T-helper 1 cell (primary cell): ENCODE results near the gene LENG9.
A peak's percentile ranks its signal among the peaks of the same experiment; 100 is the strongest.
"Not testable (repeated sequence)": the region's sequence is repeated elsewhere in the genome, so short reads cannot be mapped to it uniquely, and the experiment has no call there.

ENCODE experiments used
- DNase-seq, 5 donors: peaks; one replicate each; pipeline ENCODE4 v3.0.0-alpha.2; 2012 to 2020

The LENG9 gene

DNA sequence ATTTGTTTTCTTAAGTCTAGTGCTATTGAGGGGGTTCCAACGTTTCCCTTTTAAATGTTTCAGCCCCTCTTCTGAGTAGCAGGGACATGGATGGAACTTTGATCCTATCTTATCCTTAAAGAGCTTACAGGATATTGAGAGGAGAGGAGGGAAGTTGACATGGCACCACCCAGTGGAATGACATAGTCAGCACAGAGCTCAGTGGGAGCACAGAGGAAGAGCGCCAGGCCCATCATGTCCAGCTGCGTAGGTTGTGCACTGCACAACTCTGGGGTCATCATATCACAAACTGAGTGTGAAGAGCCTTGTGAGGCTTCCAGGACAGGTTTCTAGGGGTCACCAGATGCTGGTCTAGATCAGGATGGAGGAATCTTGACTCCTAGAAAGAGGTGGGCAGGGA, 14.1 kb upstream of the LENG9 start:
- DNase-seq, result no peak

DNA sequence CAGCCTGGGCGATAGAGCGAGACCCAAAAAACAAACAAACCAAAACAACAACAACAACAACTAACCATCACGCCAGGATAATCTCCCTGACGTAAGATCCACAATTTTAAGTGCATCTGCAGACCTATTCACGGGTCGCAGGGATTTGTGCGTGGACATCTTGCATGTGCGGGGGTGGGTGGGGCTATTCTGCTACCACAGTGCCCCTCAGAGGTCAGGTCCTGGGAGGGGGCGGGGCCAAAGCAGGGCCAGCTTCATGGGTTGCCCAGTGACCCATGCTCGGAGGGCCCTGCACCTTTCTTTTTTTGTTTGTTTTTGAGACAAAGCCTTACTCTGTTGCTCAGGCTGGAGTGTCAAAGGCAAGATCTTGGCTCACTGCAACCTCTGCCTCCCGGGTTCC, 12.1 kb upstream of the LENG9 start:
- no peak for DNase-seq

DNA sequence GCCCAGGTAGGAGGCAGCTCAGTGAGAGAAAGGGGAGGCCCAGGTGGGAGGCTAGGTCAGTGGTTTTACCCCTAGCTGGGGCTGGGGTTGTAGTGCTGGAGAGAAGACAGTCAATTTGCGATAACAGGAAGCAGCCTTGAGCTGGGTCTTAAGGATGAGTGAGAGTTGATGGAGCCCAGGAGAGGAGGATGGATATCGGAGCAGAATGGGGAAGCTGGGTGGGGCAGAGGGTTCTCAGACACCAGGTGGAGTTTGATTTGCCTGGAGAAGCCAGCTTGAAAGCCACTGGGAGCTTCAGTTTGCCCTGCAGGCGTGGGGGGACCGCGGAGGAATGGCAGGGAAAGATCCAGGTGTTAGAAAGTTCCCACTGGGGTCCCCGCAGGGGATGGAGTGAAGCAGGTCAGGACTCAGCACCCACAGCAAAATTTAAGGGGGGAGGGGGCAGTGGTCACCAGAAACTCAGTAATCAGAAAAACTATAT, 10.4 kb upstream of the LENG9 start:
- DNase-seq, result no peak

DNA sequence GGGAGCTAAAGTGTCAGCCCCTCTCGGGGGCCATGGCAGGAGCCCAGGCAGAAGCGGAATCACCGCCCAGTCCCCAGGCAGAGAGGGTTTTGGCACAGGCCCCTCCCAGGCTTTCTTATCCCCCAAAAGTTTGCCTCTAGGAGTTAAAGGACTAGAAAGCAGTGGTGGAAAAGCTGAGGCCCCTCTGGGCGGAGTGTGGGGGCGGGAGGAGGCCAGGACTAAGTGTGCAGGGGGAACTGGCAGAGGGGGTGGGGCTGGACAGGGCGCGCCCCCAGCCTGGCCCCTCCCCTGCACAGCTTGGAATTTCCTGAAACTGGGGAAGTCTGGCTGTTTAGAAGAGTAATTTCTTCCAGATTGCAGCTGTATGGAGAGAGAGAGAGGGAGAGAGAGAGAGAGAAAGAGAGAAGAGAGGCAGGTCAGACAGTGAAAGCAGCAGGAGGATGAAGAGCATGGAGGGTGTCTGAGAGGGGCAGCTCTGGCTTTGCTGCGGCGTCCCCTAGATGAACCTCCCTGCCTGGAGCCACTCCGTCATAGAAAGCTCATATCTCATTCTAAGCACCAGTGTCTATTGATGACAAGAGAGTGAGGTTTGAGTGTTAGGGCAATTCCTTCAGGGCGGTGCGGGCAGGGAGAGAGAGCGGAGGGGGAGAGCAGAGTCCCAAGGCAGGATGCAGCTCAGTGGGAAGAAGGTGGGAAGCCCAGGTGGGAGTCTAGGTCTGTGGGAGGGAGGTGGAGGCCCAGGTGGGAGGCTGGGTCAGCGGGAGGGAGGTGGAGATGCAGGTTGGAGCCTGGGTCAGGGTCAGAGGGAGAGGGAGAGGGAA, 9.7 kb upstream of the LENG9 start, which contains the start of gene CDC42EP5:
Gene CDC42EP5 (minus strand): TSS at position 226 of the 821 bp plus-strand sequence. CDS start 7,749 bp downstream, outside the sequence.
- no peak for DNase-seq

DNA sequence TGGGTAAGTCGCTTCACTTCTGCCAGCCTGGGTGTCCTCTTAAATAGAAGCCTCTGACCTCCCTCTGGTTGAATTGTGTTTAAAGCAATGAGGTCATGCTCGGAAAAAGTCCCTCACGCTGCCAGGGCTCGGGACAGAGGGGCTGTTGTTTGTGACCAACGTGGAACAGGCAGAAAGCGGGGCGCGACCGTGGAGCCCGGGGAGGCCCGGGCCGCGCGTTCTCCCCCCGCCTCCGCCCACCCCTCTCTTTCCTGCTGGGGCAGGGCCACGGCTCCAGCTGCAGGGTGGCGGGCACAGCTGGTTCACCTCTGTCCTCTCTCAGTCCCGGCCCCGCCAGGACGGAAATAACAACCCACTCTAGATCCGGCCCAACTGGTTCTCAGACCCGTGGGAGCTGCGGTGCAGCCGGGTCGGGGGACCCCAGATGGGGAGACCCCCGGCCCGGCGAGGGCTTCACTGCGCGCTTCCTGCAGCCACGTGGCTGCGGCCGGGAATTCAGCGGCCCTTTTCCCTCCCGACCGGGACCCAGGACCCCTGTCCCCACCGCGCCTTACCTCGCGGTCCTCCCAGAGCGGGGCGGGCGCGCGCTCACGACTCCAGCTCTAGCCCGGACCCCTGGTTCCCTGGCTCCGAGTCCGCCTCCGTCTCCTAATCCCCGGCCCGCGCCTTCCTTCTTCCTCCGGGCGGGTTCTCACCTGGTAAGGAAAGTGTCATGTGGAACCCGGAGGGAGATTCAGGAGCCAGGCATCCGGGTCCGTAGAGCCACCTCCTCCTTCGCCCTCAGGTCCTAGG, 7.6 kb upstream of the LENG9 start:
- no peak for DNase-seq

DNA sequence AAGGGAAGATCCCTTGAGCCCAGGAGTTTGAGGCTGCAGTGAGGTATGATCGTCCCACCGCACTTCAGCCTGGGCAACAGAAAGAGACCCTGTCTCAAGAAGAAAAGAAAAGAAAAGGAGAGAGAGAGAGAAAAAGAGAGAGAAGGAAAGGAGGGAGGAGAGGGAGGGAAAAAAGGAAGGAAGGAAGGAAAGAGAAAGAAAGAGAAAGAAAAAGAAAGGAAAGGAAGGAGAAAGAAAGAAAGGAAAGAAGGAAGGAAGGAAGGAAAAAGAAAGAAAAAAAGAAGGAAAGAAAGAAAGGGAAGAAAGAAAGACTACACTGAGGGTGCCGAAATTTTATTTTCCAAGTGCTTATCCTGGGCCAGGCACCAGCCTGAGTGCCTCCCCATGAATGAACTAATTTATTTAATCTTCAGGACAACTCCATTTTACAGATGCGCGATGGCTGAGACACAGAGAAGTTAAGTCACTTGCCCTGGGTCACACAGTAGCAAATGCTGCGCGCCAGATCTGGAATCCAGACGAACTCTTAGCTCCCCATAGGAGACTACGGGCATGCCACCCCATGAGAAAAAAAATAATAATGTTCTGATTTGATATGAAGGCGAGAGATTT, 6.8 kb upstream of the LENG9 start:
- DNase-seq, result no peak

DNA sequence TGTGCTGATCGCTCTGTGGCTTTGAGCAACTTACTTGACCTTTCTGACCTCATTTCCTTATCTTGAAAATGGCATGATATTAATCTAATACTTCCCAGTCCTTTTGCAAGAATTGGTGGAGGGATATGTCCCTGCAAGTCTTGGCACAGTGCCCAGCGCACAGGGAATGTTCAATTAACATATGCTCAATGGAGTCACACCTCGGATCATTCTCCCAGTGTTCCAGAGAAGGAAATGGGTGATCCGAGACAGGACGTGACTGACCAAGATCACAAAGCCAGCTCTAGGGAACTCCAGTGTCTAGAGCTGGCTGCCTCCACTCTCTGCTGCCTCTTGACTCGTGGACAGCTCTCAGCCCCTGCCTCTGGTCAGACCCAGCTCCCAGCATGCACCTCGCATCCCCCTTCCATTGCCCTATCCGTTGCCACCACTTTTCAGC, 5.9 kb upstream of the LENG9 start:
- DNase-seq, result no peak

DNA sequence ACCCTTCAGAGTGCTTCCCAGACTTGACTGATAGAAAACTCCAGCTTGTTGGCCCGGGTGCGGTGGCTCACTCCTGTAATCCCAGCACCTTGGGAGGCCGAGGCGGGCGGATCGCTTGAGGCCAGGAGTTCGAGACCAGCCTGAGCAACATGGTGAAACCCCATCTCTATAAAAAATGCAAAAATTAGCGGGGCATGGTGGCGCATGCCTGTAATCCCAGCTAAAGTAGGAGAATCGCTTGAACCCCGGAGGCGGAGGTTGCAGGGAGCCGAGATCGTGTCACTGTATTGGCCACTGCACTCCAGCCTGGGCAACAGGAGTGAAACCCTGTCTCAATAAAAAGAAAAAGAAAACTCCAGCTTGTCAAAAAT, 2.5 kb upstream of the LENG9 start:
- not testable (repeated sequence) for DNase-seq

DNA sequence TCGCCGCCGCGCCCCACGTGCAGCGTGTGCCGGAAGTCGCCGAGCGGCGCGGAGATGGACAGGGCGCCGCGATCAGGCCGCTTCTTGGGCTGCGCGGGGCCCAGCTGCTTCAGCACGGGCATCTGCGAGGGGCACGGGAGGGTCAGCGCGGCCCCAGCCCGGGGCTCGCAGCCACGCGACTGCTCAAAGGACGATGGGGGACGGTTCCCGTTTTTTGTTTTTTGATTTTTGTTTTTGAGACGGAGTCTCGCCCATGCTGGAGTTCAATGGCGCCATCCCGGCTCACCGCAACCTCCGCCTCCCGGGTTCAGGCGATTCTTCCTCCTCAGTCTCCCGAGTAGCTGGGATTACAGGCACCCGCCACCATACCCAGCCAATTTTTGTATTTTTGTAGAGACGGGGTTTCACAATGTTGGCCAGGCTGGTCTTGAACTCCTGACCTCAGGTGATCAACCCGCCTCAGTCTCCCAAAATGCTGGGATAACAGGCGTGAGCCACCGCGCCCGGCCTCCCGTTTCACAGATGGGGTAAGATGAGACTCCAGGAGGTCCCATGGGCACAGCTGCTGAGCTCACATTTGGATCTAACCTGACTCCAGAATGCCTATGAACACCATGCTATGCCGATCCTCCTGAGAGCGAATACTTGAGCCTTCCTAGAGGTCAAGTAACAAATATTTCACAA, 2.0 kb upstream of the LENG9 start:
- no peak for DNase-seq

DNA sequence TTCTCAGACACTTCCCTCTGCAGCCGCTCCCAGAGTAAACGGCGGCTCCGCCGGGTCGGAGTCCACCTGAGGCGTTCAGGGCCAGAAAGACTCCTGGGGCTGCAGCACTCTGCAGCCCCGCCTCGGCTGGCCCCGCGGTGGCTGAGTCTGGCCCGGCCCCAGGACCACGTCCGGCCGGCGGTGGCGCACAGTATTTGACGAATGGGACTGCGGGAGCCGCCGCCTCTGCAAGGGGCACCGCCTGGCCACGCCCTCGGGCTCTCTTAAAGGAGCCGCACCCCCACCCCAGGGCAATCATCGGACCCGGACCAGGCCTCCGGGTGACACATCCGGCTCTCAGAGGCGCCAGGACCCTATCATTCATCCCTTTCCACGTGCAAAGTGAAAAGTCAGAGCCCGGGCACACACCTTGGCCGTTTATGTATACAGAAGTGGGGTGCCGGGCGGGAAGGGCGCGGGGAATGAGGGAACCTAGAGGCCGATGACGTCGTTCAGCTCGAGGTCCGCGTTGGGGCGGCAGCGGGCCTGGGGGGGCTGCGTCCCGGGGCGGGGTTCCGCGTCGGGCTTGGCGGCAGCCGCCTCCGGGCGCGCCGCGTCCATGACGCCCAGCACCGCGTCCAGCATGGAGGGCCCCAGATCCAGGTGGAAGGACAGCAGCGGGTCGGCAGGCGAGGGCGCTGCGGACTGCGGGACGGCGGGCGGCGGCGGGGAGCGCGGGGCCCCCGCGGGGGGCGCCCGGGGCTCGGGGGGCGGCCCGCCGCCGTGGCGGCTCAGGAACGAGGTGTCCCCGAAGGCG, 1.2 kb upstream of the LENG9 start:
- peak; percentile 46 to 92 (median 54) for DNase-seq

DNA sequence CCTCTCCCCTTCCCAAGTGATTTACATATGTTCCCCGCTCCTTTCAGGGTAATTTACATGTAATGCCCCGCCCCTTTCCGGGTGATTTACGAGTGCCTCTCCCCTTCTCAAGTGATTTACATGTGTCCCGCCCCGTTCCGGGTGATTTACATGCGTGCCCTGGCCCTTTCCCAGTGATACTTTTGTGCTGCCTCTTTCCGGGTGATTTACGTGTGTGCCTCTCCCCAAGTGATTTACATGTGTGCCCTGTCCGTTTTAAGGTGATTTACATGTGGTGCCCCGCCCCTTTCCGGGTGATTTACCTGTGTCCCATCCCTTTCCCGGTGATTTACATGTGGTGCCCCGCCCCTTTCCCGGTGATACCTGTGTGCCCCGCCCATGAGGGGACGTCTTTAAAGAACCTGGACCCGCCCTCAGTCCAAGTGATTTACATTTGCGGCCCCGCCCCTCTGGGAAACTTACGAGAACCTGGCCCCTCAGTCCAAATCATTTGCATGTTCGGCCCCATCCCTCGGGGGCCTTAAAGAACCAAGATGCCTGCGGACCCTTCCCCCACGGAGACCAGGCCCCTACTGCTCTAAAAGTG, 559 bp upstream of the LENG9 start:
- peak; percentile 74 to 99 (median 83) for DNase-seq

DNA sequence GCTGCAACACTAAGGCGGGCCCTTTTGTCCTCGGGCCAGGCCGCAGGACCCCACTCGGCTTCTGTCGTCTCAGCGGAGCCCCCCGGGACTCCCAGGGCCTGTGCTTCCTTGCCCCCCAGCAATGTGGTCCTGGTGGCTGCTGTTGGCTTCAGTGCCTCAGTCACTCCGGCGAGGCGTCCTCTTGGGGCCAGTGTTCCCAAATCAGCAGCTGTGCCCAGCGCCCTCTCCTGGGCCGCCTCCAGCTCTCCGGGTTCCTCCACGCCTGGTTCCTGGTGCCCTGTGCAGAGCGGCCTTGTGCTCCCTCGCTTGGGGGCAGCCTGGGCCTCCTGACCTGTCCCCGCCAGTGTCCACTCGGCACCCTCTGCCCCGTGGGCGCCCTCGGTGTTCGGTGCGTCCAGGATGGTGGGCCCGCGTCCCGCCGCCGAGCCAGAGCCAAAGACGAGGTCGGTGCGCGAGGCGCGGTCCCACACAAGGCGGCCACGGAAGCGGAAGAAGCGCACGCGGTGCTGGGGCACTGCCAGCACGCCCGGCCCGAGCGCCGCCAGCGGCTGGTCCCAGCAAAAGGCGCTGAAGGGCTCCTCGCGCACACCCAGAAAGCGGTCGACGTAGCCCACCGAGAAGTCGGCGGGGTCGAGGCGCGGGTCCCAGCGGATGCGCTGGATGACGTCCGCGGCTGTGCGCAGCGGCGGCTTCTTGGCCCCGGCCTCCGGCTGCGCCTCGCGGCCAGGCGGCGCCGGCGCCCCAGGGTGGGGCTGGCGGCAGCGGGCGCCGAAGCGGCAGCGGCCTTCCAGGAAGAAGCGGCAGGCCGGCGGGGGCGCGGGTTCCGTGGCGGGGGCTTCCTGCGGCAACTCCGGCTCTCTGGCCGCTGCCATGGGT, 685 bp downstream of the LENG9 start:
- peak; percentile 40 to 68 (median 55) for DNase-seq

DNA sequence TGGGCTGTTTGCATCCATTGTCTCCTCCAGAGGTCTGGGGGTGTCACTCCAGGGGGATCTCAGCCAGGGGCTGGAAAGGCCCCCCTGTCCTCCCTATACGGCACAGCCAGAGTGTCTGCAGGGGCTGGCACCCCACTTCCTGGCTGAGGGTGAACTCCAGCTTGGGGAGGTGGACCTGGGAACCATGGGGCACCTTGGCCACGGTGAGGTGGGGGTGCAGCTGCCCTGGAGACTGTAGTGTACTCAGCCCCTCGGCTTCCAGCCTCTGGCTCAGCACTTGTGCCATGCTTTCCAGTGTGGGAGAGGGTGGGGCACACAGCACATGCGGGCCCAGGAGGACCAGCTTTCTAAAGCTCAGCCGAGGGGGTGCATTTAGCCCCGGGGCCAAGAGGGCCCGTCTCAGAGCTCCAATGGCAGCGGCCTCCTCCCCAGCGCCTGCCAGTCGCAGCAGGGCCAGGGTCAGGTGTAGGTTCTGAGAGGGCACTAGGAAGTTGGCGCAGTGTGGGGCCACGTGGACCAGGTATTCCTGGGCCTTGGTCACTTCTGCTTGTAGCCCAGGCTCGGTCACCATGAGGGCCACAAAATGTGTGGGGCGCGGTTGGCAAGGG, 1.4 kb downstream of the LENG9 start:
- DNase-seq, result no peak

DNA sequence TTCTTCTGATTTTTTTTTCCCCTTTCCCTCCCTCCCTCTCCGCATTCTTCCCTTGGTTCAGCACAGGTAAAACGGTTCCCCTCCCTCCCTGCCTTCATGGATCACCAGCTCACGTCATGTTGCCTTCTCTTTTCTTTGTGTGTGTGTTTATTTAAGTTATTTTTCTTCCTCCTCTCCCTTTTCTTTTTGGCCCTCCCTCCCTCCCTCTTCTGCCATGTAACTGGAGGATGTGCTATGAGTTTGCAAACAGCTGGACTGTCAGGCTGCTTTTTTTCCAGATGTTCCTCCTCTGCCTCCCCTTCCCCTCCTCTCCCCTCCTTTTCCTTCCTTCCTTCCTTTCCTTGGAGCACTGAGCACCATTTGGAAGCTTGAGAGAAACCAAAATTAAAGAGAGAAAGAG, 2.0 kb downstream of the LENG9 start:
- no peak for DNase-seq

DNA sequence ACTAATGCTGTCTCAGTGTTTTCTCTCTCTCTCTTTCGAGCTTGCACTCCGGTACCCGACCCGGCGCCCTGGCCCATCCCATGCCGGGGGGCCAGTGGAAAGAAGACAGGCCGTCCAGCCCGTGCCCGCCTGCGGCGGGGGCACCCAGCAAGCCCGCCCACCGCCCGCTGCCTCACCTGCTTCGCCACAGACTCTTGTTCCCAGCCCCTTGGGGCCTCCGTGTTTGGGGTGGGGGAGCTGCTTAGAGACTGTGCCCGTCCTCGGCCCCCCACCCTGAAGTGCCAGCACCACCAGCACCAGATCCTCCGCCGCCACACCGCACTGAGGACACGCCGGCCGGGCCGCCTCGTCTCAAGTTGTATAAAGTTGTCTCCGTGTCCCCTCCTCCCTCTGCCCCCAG, 2.4 kb downstream of the LENG9 start:
- no peak for DNase-seq

DNA sequence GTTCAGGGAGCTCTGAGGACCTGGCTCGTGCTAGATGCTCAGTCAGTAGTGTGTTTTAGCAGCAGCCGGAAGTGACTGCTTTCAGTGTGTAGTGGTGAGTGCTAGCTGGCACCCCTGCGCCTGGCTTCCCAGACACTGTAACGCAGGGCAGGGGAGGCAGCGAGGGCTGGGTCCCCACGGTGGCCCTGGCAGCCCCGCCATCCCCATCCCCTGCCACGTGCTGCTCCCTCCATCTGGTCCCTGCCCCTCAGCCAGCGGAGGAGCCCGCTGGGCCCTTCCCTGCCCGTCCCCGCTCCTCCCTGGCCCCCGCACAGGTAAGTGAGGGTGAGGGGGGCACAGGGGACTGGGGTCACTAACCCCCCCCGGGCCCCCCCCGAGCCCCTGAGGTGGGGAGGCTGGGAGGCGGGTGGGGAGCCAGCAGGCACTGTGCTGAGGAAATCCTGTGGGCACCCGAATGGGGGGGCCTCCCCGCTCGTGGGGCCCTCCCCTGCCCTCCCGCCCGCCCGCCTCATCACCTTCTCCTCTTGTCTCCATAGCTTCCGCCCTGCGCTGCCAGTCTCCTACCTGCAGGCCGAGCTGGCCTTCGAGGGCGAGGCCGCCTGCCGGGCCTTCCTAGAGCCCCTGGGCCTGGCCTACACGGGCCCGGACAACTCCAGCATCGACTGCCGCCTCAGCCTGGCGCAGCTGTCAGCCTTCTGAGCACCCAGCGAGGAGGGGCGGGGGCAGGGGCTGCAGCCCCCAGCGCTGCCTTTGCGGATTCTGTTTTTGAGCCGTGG, 3.2 kb downstream of the LENG9 start:
- no peak for DNase-seq

DNA sequence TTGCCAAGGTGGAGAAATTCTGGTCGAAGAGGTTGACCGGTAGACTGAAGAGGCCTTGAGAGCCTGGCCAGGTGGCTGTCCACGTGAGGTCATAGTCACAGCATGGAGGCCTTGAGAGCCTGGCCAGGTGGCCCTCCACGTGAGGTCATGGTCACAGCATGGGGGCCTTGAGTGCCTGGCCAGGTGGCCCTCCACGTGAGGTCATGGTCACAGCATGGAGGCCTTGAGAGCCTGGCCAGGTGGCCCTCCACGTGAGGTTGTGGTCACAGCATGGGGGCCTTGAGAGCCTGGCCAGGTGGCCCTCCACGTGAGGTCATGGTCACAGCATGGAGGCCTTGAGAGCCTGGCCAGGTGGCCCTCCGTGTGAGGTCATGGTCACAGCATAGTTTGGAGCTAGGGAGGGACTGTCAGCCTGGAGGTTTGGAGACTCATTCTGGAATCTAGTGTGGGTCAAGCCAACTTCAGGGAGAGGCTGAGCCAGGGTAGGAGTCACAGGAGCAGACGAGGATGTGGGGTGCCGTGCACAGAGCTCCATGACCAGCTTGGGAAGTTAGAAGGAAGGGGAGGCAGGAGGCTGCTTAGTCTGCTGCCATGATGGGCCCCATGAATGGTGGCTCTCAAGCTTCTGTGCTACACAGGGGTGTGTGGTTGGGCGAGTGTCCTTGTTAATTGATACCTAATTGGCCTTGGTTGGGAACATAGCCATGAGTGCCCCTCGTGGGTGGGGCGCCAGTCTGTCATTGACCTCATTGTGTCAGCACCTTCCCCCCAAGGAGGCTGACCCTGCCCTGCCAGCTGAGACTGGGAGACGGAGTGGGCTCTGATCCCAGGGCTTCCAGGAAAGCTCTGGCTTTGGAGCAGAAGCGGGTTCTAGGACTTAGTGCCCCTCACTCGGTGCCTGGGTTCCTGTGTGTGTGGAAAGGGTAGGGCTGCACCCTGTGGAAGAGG, 4.0 kb downstream of the LENG9 start:
- DNase-seq, result no peak
